Glutamatergic neuron (in vitro differentiated cells): Measurements from ENCODE around the gene UST. TPM values are rescaled to one million over a fixed set of nuclear protein-coding genes. Genes with fewer than 3 reads are reported as not detected.

Experiments
- DNase-seq: peaks from one replicate; pipeline ENCODE4 v3.0.0; 2022
- H3K27ac Mint-ChIP-seq: one replicate; pipeline ENCODE4 v1.8.0; 2020; ENCODE audit warnings: mild to moderate bottlenecking, mixed read lengths, inconsistent platforms; ENCODE audit not compliant: unreplicated experiment
- H3K27me3 Mint-ChIP-seq: one replicate; pipeline ENCODE4 v1.8.0; 2020; ENCODE audit warnings: mild to moderate bottlenecking, moderate library complexity, mixed read lengths, inconsistent platforms; ENCODE audit not compliant: unreplicated experiment
- H3K36me3 Mint-ChIP-seq: one replicate; pipeline ENCODE4 v1.8.0; 2020; ENCODE audit warnings: mild to moderate bottlenecking, mixed read lengths, inconsistent platforms; ENCODE audit not compliant: unreplicated experiment
- H3K4me1 Mint-ChIP-seq: one replicate; pipeline ENCODE4 v1.8.0; 2020; ENCODE audit warnings: mild to moderate bottlenecking, low read depth, mixed read lengths, inconsistent platforms; ENCODE audit not compliant: unreplicated experiment
- H3K4me3 Mint-ChIP-seq: one replicate; pipeline ENCODE4 v1.8.0; 2020; ENCODE audit warnings: mild to moderate bottlenecking, mixed read lengths, inconsistent platforms; ENCODE audit not compliant: unreplicated experiment
- H3K9me3 Mint-ChIP-seq: one replicate; pipeline ENCODE4 v1.8.0; 2020; ENCODE audit warnings: mild to moderate bottlenecking, moderate library complexity, mixed read lengths, inconsistent platforms; ENCODE audit not compliant: unreplicated experiment
- CTCF ChIP-seq: fragments of 200-600 bp; sonication (generic); IDR thresholded peaks from one replicate; pipeline ENCODE4 v1.5.0; 2021; ENCODE audit not compliant: partially characterized antibody, unreplicated experiment
- total RNA-seq: library from RNA; stranded (reverse); fragmentation: NEBNext Ultra II Directional; extraction: Animal tissue kit (Norgen Biotek cat#: 25700); gene quantifications from one replicate; pipeline ENCODE4 v1.2.1, GENCODE V29; 2021; ENCODE audit not compliant: unreplicated experiment

UST gene
- total RNA-seq, 1 donor from 2014 or later = 11.2 TPM

- no peak for DNase-seq
- Mint-ChIP-seq H3K9me3 (no peaks in the 10 kb centered on the region), H3K4me1 (peaks cover 41% of the 10 kb centered on the region), H3K4me3 (no peak overlapping the region), H3K36me3 (no peaks in the 10 kb centered on the region), H3K27ac (no peak overlapping the region), H3K27me3 (peaks cover 10% of the 10 kb centered on the region)
- TF ChIP-seq CTCF = no peak
These were observed 317.3 kb downstream of the UST start for GRCh38 chr6:149064001-149064659.

GRCh38 chr6:149064660-149065015 lies 317.8 kb downstream of the UST start:
- Mint-ChIP-seq H3K9me3 (no peaks in the 10 kb centered on the region), H3K36me3 (no peaks in the 10 kb centered on the region), H3K27me3 (peaks cover 10% of the 10 kb centered on the region), H3K4me1 (peaks cover 36% of the 10 kb centered on the region), H3K4me3 (no peak overlapping the region), H3K27ac (no peak overlapping the region)
- TF ChIP-seq CTCF = no peak
- no peak for DNase-seq

DNA sequence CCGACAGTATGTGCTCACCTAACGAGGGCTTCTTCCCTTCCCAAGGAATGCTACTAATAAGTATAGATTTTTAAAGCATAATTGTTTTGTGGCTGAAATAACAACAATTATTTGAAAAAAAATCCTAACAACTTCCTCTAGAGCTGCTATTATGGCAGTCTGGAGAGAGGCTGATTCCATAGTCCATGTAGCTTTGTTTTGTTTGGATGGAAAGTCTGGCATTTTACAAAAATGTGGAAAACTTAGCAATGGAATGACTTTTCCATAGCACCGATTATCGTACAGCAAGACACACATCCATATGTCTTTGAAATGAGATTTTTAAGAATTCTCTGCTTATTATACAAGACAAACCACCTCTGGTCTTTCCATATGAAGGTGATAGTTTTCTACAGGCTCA lies 318.3 kb downstream of the UST start:
- no peak for DNase-seq

GRCh38 chr6:149065658-149066556 lies 319.1 kb downstream of the UST start:
- Mint-ChIP-seq H3K4me1 (peaks cover 27% of the 10 kb centered on the region), H3K27ac (no peak overlapping the region), H3K4me3 (no peak overlapping the region), H3K9me3 (no peaks in the 10 kb centered on the region), H3K36me3 (no peaks in the 10 kb centered on the region), H3K27me3 (peaks cover 6% of the 10 kb centered on the region)
- no peak for TF ChIP-seq CTCF
- DNase-seq = no peak

More for the DNA sequence above, 318.3 kb downstream of the UST start:
- Mint-ChIP-seq H3K36me3 (no peaks in the 10 kb centered on the region), H3K4me1 (peaks cover 31% of the 10 kb centered on the region), H3K27ac (no peak overlapping the region), H3K9me3 (no peaks in the 10 kb centered on the region), H3K27me3 (peaks cover 8% of the 10 kb centered on the region), H3K4me3 (no peak overlapping the region)
- no peak for TF ChIP-seq CTCF

DNA sequence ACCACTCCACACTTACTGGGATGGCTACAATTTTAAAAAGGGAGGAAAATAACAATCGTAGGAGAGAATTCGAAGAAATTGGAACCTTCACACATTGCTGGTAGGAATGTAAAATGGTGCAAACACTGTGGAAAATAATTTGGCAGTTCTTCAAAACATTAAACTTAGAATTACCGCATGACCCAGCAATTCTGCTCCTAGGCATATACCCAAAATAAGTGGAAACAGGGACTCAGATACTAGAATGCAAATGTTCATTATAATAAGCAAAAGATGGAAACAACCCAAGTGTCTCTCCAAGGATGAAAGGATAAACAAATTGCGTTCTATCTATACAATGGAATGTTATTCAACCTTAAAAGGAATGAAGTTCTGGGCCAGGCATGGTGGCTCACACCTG lies 325.2 kb downstream of the UST start:
- no peak for DNase-seq
- H3K27ac Mint-ChIP-seq = no peak overlapping the region
- peaks cover 4% of the 10 kb centered on the region for H3K36me3 Mint-ChIP-seq
- no peaks in the 10 kb centered on the region for H3K27me3 Mint-ChIP-seq
- no peak for TF ChIP-seq CTCF
- H3K4me1 Mint-ChIP-seq = no peaks in the 10 kb centered on the region
- no peaks in the 10 kb centered on the region for H3K9me3 Mint-ChIP-seq
- H3K4me3 Mint-ChIP-seq = no peak overlapping the region
